Caco-2 (cell line): ENCODE data around the gene TTK. TPM values are rescaled to one million over a fixed set of nuclear protein-coding genes. Genes with fewer than 3 reads are reported as not detected.
A peak's percentile ranks its signal among the peaks of the same experiment; 100 is the strongest.

Source experiments
- BruUV-seq: library from RNA; stranded (reverse); fragments of 400-500 nt; replicated peaks from 2 replicates; lab custom pipeline; 2021; lab: Mats Ljungman, UMichigan
- CTCF ChIA-PET: fragments of 300-600 bp; sonication (Branson Sonifier 250); formaldehyde crosslinking; loops from one replicate; lab custom pipeline; 2022; ENCODE audit warnings: antibody characterized with exemption; lab: Charles Lee
- POLR2A ChIA-PET: fragments of 300-600 bp; sonication (Branson Sonifier 250); formaldehyde crosslinking; loops from one replicate; lab custom pipeline; 2022; ENCODE audit warnings: antibody characterized with exemption; lab: Charles Lee
- DNase-seq, 2 experiments: peaks; one replicate each; pipeline versions ENCODE4 v3.0.0 to v3.0.0-alpha.2; 2020 to 2022
- H3K27me3 ChIP-seq: replicated peaks from 2 replicates; pipeline ENCODE4 v1.6.0; 2011; ENCODE audit warnings: low read length; ENCODE audit not compliant: control insufficient read depth, insufficient read depth
- H3K36me3 ChIP-seq: 2 replicates; pipeline ENCODE4 v1.5.1; 2011; ENCODE audit warnings: low read length; ENCODE audit not compliant: control insufficient read depth, insufficient read depth
- H3K4me1 ChIP-seq: fragments of 250-450 bp; sonication (Bioruptor Pico); 2 replicates; pipeline ENCODE4 v1.5.1; 2020; ENCODE audit warnings: mild to moderate bottlenecking
- H3K4me3 ChIP-seq: 2 replicates; pipeline ENCODE4 v1.5.1; 2011; ENCODE audit warnings: low read depth, mild to moderate bottlenecking, control low read depth, low read length
- H3K9me3 ChIP-seq: fragments of 250-450 bp; sonication (Bioruptor Pico); 2 replicates; pipeline ENCODE4 v1.5.1; 2020; ENCODE audit warnings: mild to moderate bottlenecking, moderate library complexity
- H3K27ac Mint-ChIP-seq: one replicate; pipeline ENCODE4 v1.8.0; 2022; ENCODE audit warnings: mixed read lengths; ENCODE audit not compliant: unreplicated experiment
- H3K27me3 Mint-ChIP-seq: one replicate; pipeline ENCODE4 v1.8.0; 2022; ENCODE audit warnings: mixed read lengths; ENCODE audit not compliant: insufficient read depth, unreplicated experiment
- H3K36me3 Mint-ChIP-seq: one replicate; pipeline ENCODE4 v1.8.0; 2022; ENCODE audit warnings: mild to moderate bottlenecking, mixed read lengths; ENCODE audit not compliant: insufficient read depth, unreplicated experiment
- H3K4me1 Mint-ChIP-seq: one replicate; pipeline ENCODE4 v1.8.0; 2022; ENCODE audit warnings: low read depth, mixed read lengths; ENCODE audit not compliant: unreplicated experiment
- H3K4me3 Mint-ChIP-seq: one replicate; pipeline ENCODE4 v1.8.0; 2022; ENCODE audit warnings: mild to moderate bottlenecking, moderate library complexity, mixed read lengths; ENCODE audit not compliant: unreplicated experiment
- H3K9me3 Mint-ChIP-seq: one replicate; pipeline ENCODE4 v1.8.0; 2022; ENCODE audit warnings: mixed read lengths; ENCODE audit not compliant: unreplicated experiment
- CTCF ChIP-seq, 2 experiments: fragments of 200-600 bp in 1 of 2; IDR thresholded peaks; 1 replicate in 1 of 2; 2 replicates in 1 of 2; pipeline versions ENCODE4 v1.5.1 to v1.8.0; 2011 to 2022; ENCODE audit warnings: antibody characterized with exemption in 1 of 2, control low read depth in 1 of 2, inconsistent platforms in 1 of 2, low read depth in 1 of 2, low read length in 1 of 2, mild to moderate bottlenecking in 1 of 2, moderate library complexity in 1 of 2; ENCODE audit not compliant: insufficient read depth in 1 of 2, severe bottlenecking in 1 of 2, unreplicated experiment in 1 of 2
- intact Hi-C: fragments of 100-400 bp; cut with micrococcal nuclease; formaldehyde crosslinking; loops from one replicate; pipeline ENCODE4 v1.10.0; 2022; ENCODE audit not compliant: unreplicated experiment
- total RNA-seq: library from RNA; stranded (reverse); gene quantifications from 2 replicates; pipeline ENCODE4 v1.2.3, GENCODE V29; 2022

The TTK gene
- total RNA-seq, 1 experiment from 2014 or later: 40.0 TPM

GRCh38 chr6:80010288-80010687, 5.8 kb downstream of the TTK start:
- CTCF ChIA-PET: interaction anchor here (1.1 kb wide), 1 partner anchor 64 kb away, joined by 3 read pairs; no protein-coding TSS in a partner anchor

GRCh38 chr6:80015839-80016435, 11.5 kb downstream of the TTK start:
- Histone ChIP-seq H3K9me3 (no peaks in the 10 kb centered on the region), H3K4me1 (peaks cover 11% of the 10 kb centered on the region), H3K27me3 (no peaks in the 10 kb centered on the region), H3K36me3 (no peaks in the 10 kb centered on the region), H3K4me3 (no peak overlapping the region)
- Mint-ChIP-seq H3K36me3 (peaks cover 35% of the 10 kb centered on the region), H3K27me3 (no peaks in the 10 kb centered on the region), H3K4me1 (peaks cover 7% of the 10 kb centered on the region), H3K9me3 (no peaks in the 10 kb centered on the region), H3K27ac (no peak overlapping the region), H3K4me3 (no peak overlapping the region)
- no peak for TF ChIP-seq CTCF (IDR thresholded peaks at IDR 0.05; ENCODE audit: insufficient read depth in 1 of 2, low read depth in 1 of 2, low read length in 1 of 2, severe bottlenecking in 1 of 2, unreplicated experiment in 1 of 2)
- no TSS peak for BruUV-seq
- DNase-seq: no peak
- POLR2A ChIA-PET: no interaction called here
- CTCF ChIA-PET: no interaction called here
- intact Hi-C loops: no loop called here

More at GRCh38 chr6:80010288-80010687, 5.8 kb downstream of the TTK start:
- intact Hi-C loops: no loop called here
- H3K4me1 ChIP-seq: peaks cover 11% of the 10 kb centered on the region; the same call in 1 of the 2 replicates
- Mint-ChIP-seq H3K9me3 (no peaks in the 10 kb centered on the region), H3K36me3 (peaks cover 49% of the 10 kb centered on the region), H3K4me1 (no peaks in the 10 kb centered on the region), H3K27me3 (no peaks in the 10 kb centered on the region), H3K4me3 (no peak overlapping the region), H3K27ac (no peak overlapping the region)
- BruUV-seq: no TSS peak
- no peak for DNase-seq
- no peak overlapping the region for H3K4me3 ChIP-seq
- POLR2A ChIA-PET: no interaction called here
- no peaks in the 10 kb centered on the region; the same call in 1 of the 2 replicates for H3K36me3 ChIP-seq
- H3K9me3 ChIP-seq: no peaks in the 10 kb centered on the region
- H3K27me3 ChIP-seq: no peaks in the 10 kb centered on the region
- no peak for TF ChIP-seq CTCF (IDR thresholded peaks at IDR 0.05; ENCODE audit: insufficient read depth in 1 of 2, low read depth in 1 of 2, low read length in 1 of 2, severe bottlenecking in 1 of 2, unreplicated experiment in 1 of 2)

DNA sequence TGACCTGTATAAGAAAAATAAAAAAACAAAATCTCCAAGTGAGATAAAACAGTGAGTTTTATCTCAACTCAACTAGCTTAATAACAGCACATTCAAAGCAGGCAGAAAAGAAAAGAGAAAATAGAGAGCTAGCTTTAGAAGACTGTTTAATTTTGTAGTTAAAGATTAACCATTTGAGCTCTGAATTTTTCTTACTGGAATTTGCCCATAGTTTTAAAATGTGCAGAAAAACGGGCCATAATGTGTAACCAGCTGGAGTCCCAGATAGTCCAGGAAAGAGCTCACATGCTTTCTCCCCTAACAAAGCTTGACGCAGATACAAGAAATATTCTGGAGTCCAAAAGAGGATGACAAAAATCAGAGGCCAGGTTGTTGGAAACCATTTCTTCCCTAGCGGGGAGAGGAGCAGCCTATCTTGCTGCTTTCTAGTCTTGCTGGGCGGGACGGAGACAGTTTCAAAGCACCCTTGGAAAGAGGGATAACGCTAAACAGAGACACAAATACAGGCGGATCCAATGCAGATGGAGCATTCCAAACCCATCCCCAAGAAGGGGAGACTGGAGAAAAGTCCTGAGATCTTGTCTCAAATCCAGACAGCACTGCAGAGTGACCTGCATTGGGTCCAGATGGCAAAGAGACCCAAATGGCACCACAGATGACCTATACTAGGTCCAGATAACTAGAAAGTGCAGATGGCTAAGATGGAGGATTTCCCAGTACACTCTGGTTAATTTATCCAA, 16.1 kb downstream of the TTK start:
- no peak overlapping the region for H3K4me3 ChIP-seq
- Mint-ChIP-seq H3K36me3 (peaks cover 36% of the 10 kb centered on the region), H3K27ac (peak overlapping the region; percentile 58), H3K27me3 (no peaks in the 10 kb centered on the region), H3K4me1 (peaks cover 7% of the 10 kb centered on the region), H3K4me3 (peak overlapping the region; percentile 43), H3K9me3 (no peaks in the 10 kb centered on the region)
- DNase-seq: no peak
- ChIA-PET POLR2A (interaction anchor here (2.1 kb wide), 1 partner anchor 16 kb away, joined by 6 read pairs; the partner anchor contains the start of gene TTK), CTCF (no interaction called here)
- H3K9me3 ChIP-seq: no peaks in the 10 kb centered on the region
- TF ChIP-seq CTCF (IDR thresholded peaks at IDR 0.05; ENCODE audit: insufficient read depth in 1 of 2, low read depth in 1 of 2, low read length in 1 of 2, severe bottlenecking in 1 of 2, unreplicated experiment in 1 of 2): no peak
- no TSS peak for BruUV-seq
- H3K4me1 ChIP-seq: peaks cover 17% of the 10 kb centered on the region
- H3K36me3 ChIP-seq: no peaks in the 10 kb centered on the region
- intact Hi-C loops: no loop called here
- H3K27me3 ChIP-seq: no peaks in the 10 kb centered on the region
